Retinal pigment epithelial cell (primary cell): ENCODE data around the gene TMEM270.

Experiments
- DNase-seq: peaks from one replicate; pipeline ENCODE4 v3.0.0-alpha.2; 2010; ENCODE audit warnings: low read depth
- H3K4me3 ChIP-seq: 2 replicates; pipeline ENCODE4 v1.5.1; 2011; ENCODE audit warnings: mild to moderate bottlenecking, low read length, control low read depth, moderate library complexity
- TF ChIP-seq, protein P1 (sequence below): conservative IDR thresholded peaks from 2 replicates; pipeline ENCODE4 v1.5.1; 2011; ENCODE audit warnings: low read depth, low read length, control low read depth, inconsistent platforms

The TMEM270 gene

GRCh38 chr7:73890555-73891147 lies 29.7 kb downstream of the TMEM270 start:
- no peak for DNase-seq
- TF ChIP-seq, protein P1, sequence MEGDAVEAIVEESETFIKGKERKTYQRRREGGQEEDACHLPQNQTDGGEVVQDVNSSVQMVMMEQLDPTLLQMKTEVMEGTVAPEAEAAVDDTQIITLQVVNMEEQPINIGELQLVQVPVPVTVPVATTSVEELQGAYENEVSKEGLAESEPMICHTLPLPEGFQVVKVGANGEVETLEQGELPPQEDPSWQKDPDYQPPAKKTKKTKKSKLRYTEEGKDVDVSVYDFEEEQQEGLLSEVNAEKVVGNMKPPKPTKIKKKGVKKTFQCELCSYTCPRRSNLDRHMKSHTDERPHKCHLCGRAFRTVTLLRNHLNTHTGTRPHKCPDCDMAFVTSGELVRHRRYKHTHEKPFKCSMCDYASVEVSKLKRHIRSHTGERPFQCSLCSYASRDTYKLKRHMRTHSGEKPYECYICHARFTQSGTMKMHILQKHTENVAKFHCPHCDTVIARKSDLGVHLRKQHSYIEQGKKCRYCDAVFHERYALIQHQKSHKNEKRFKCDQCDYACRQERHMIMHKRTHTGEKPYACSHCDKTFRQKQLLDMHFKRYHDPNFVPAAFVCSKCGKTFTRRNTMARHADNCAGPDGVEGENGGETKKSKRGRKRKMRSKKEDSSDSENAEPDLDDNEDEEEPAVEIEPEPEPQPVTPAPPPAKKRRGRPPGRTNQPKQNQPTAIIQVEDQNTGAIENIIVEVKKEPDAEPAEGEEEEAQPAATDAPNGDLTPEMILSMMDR, result no peak
- H3K4me3 ChIP-seq, result no peak overlapping the region

DNA sequence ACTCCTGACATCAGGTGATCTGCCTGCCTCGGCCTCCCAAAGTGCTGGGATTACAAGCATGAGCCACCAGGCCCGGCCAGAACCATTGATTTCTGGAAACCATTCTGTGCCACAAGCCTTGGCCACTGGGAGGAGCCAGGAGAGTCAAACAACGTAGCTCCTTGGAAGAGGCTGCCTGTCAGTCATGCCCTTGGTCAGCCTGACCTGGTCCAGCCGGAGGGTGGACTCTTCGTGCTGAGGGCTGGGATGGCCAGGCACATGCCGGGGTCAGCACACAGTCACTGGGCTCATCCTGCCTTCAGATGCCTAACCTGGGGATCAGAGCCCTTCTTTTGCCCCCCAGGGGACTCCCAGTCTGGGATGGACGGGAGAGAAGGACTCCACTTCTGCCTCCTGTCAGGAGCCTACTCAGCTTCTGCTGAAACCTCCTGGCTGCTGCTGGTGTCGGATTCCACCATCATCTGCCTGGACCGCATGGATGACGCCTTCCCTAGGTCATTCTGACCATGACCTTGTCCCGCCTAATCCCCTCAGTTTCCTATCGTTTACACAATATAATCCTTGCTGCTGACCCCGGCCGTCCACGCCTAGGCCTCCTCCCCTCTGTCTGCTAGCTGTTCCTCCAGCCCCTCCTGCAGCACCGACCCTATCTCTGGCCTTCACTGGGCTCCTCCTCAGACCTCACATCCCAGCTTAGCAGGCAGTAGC lies 30.4 kb downstream of the TMEM270 start:
- no peak for DNase-seq
- TF ChIP-seq, protein P1, result peak; percentile 29
- no peak overlapping the region for H3K4me3 ChIP-seq

DNA sequence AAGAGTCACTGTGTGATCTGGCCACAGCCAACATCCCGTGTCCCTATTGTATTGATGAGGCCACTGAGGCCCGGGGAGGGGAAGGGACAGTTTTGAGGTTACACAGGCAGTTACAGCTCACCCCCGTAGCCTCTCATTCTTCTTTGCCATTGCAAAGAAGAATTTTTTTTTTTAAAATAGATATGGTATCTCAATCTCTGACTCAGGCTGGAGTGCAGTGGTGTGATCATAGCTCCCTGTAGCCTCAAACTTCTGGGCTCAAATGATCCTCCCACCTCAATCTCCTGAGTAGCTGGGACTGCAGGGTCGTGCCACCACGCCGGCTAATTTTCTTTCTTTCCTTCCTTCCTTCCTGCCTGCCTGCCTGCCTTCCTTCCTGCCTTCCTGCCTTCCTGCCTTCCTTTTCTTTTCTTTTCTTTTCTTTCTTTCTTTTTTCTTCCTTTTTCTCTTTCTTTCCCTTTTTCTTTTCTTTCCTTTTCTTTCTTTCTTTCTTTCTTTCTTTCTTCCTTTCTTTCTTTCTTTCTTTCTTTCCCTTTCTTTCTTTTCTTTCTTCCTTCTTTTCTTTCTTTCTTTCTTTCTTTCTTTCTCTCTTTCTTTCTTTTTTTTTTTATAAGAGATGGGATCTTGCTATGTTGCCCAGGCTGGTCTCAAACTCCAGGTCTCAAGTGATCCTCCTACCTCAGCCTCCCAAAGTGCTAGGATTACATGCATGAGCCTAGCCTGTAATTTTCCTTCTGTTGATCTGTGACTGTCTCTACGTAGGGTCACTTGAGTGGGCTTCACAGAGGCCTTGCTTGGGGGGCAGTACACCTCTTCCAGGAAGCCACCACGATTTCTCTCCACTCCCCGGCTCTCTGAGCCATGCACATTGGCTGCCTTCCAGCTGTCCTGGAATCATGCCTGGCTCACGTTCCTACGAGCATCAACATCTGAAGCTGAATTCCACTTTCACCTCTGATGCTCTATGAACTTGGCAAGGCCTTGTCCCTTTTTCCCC lies 31.3 kb downstream of the TMEM270 start:
- TF ChIP-seq, protein P1, result no peak
- DNase-seq, result no peak
- no peak overlapping the region for H3K4me3 ChIP-seq

DNA sequence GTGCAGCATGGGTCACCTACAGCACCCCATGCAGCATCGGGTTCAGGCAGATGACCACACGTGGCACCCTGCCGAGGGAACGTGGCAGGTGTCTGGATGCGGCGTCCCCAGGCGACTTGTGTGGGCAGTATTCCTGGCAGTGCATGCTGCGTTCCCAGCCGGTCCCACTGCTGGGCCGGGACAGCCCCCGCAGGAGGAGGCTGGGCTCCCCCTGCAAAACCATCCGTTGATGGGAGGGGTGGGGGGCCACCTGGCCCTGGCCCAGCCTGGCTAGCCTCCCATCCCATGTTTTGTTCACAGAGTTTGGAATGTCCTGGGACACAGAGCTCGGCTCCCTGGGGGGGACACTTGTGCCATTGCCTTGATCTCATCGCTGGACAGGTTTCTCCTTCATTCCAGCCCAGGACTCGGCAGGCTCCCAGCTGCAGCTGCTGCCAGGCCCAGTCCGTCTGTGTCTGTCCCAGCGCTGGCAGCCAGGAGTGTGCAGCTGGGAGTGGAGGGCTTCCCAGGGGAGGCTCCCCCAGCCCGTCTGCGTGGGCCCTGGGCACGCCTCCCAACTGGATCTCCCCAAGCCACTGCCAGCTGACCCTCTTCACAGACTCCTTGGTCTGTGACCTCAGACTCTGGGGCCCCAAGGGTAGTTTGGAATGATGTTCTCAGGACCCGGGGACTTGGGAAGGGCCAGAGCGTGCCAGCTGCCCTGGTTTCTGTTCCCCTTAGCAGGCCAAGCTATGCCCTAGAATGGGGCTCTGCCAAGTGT lies 32.6 kb downstream of the TMEM270 start:
- TF ChIP-seq, protein P1, result no peak
- no peak overlapping the region for H3K4me3 ChIP-seq
- DNase-seq, result no peak

DNA sequence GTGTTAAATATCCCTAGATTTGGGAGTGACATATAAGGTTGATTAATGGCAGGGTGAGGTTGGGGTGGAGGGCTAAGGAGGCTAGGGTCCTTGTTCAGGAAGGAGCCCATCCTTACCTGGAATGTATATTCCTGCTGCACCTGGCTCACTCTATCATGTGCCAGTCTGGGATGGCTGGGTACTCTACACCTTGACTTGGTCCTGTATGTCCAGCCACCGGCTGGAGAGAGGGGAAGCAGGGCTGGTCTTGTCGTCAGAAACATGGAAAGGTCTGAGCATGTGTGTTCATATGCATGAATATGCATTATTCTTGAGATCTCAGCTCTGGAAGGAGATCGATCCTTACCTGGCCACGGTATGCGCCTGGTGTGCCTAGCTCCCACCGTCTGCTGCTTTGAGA lies 33.2 kb downstream of the TMEM270 start:
- no peak for DNase-seq
- TF ChIP-seq, protein P1, result no peak
- no peak overlapping the region for H3K4me3 ChIP-seq

- H3K4me3 ChIP-seq, result no peak overlapping the region
- TF ChIP-seq, protein P1, result peak; percentile 13
- DNase-seq, result peak; percentile 79
Observed at GRCh38 chr7:73894733-73895551, 34.0 kb downstream of the TMEM270 start.
